SU-DHL-6 (cell line): ENCODE data around the gene UBE2Q1.

ENCODE experiments used
- H2AFZ ChIP-seq: fragments of 200-600 bp; sonication (generic); 2 replicates; pipeline ENCODE4 v1.6.1; 2014; ENCODE audit warnings: low read depth, mild to moderate bottlenecking, moderate library complexity, mixed read lengths, antibody characterized with exemption, low read length; ENCODE audit not compliant: severe bottlenecking
- H3F3A ChIP-seq: fragments of 200-600 bp; shearing (Covaris generic); 2 replicates; pipeline ENCODE4 v1.6.0; 2016; ENCODE audit warnings: antibody characterized with exemption, mild to moderate bottlenecking; ENCODE audit not compliant: insufficient read depth
- H3K27ac ChIP-seq: fragments of 200-600 bp; sonication (generic); 2 replicates; pipeline ENCODE4 v1.5.1; 2016; ENCODE audit warnings: low read depth, mild to moderate bottlenecking, low read length, moderate library complexity, mixed read lengths
- H3K27me3 ChIP-seq: fragments of 200-600 bp; sonication (generic), shearing (Covaris generic); 2 replicates; pipeline ENCODE4 v1.6.0; 2014; ENCODE audit warnings: mild to moderate bottlenecking, low read length
- H3K36me3 ChIP-seq: fragments of 200-600 bp; sonication (generic); 2 replicates; pipeline ENCODE4 v1.6.1; 2014; ENCODE audit warnings: mild to moderate bottlenecking, low read length, mixed read lengths
- H3K4me2 ChIP-seq: fragments of 300-600, 200-600 bp; shearing (Covaris generic), sonication (generic); 2 replicates; pipeline ENCODE4 v1.6.0; 2014; ENCODE audit warnings: low read length, low read depth, mild to moderate bottlenecking; ENCODE audit not compliant: poor library complexity, severe bottlenecking
- H3K4me3 ChIP-seq: fragments of 200-600 bp; sonication (generic); 2 replicates; pipeline ENCODE4 v1.5.1; 2014; ENCODE audit warnings: antibody characterized with exemption, low read length, mild to moderate bottlenecking, mixed read lengths; ENCODE audit not compliant: insufficient read depth, poor library complexity, severe bottlenecking
- H3K79me2 ChIP-seq: fragments of 200-600 bp; sonication (generic); 2 replicates; pipeline ENCODE4 v1.6.1; 2014; ENCODE audit warnings: mild to moderate bottlenecking, low read length, moderate library complexity; ENCODE audit not compliant: insufficient read depth
- H3K9ac ChIP-seq: fragments of 200-600 bp; sonication (generic); 2 replicates; pipeline ENCODE4 v1.7.0; 2014; ENCODE audit warnings: mild to moderate bottlenecking, low read length
- H3K9me2 ChIP-seq: fragments of 200-600 bp; sonication (generic); replicated peaks from 2 replicates; pipeline ENCODE4 v1.6.1; 2014; ENCODE audit warnings: low read length; ENCODE audit not compliant: insufficient read depth
- H3K9me3 ChIP-seq: fragments of 200-600 bp; sonication (generic); 2 replicates; pipeline ENCODE4 v1.6.1; 2014; ENCODE audit warnings: low read length, mixed read lengths; ENCODE audit not compliant: insufficient read depth
- H4K20me1 ChIP-seq: fragments of 200-600 bp; sonication (generic); 2 replicates; pipeline ENCODE4 v1.6.1; 2014; ENCODE audit warnings: low read depth, mild to moderate bottlenecking, antibody characterized with exemption, low read length, moderate library complexity, mixed read lengths
- EZH2phosphoT487 ChIP-seq: fragments of 200-600 bp; sonication (generic), shearing (Covaris generic); conservative IDR thresholded peaks from 2 replicates; pipeline ENCODE4 v1.6.1; 2018; ENCODE audit warnings: mild to moderate bottlenecking, antibody characterized with exemption, low read length, moderate library complexity, mixed read lengths
- TF ChIP-seq, protein P1 (sequence below): fragments of 200-600 bp; sonication (generic); IDR thresholded peaks from one replicate; pipeline ENCODE4 v1.5.1; 2017; ENCODE audit warnings: antibody characterized with exemption, mild to moderate bottlenecking, low read length, moderate library complexity; ENCODE audit not compliant: insufficient read depth, poor library complexity, severe bottlenecking

Gene UBE2Q1

DNA sequence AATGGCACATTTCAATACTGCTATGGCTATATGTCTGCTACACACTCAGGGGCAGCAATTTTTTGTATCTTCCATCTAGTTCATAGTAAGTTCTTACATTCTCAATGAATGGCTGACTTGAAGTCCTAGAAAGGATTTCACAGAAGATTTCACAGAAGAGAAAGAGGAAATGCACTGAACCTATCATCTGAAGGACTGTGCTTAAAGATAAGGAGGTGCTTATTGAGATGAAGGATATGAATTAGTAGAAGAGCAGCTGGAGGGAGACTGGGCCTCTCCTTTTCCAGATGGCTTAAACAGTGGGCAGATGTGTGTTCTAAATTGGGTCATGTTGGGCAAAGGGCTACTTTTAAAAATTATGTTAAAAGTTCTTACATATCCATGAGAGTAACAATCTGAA is 34.9 kb upstream of the UBE2Q1 start:
- Histone ChIP-seq H3K27ac (no peak overlapping the region), H3K9me3 (no peaks in the 10 kb centered on the region), H4K20me1 (no peaks in the 10 kb centered on the region), H3K36me3 (peaks cover 31% of the 10 kb centered on the region), H3K79me2 (no peaks in the 10 kb centered on the region), H3K4me3 (no peak overlapping the region), H3F3A (no peaks in the 10 kb centered on the region), H2AFZ (no peak overlapping the region), H3K9me2 (no peaks in the 10 kb centered on the region), H3K4me2 (no peak overlapping the region), H3K27me3 (no peaks in the 10 kb centered on the region), H3K9ac (no peak overlapping the region)
- TF ChIP-seq EZH2phosphoT487 = no peak
- TF ChIP-seq, protein P1, sequence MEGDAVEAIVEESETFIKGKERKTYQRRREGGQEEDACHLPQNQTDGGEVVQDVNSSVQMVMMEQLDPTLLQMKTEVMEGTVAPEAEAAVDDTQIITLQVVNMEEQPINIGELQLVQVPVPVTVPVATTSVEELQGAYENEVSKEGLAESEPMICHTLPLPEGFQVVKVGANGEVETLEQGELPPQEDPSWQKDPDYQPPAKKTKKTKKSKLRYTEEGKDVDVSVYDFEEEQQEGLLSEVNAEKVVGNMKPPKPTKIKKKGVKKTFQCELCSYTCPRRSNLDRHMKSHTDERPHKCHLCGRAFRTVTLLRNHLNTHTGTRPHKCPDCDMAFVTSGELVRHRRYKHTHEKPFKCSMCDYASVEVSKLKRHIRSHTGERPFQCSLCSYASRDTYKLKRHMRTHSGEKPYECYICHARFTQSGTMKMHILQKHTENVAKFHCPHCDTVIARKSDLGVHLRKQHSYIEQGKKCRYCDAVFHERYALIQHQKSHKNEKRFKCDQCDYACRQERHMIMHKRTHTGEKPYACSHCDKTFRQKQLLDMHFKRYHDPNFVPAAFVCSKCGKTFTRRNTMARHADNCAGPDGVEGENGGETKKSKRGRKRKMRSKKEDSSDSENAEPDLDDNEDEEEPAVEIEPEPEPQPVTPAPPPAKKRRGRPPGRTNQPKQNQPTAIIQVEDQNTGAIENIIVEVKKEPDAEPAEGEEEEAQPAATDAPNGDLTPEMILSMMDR = no peak

- Histone ChIP-seq H3F3A (no peaks in the 10 kb centered on the region), H4K20me1 (no peaks in the 10 kb centered on the region), H3K4me3 (no peak overlapping the region), H3K9ac (no peak overlapping the region), H3K36me3 (peaks cover 37% of the 10 kb centered on the region; the same call in 1 of the 2 replicates), H3K79me2 (no peaks in the 10 kb centered on the region), H3K4me2 (no peak overlapping the region), H3K9me2 (no peaks in the 10 kb centered on the region), H2AFZ (no peak overlapping the region), H3K27ac (no peak overlapping the region), H3K9me3 (no peaks in the 10 kb centered on the region), H3K27me3 (no peaks in the 10 kb centered on the region)
- TF ChIP-seq EZH2phosphoT487 = no peak
- TF ChIP-seq, protein P1 = no peak
Measured at GRCh38 chr1:154591206-154591605, 32.7 kb upstream of the UBE2Q1 start.

GRCh38 chr1:154590756-154591155 is 32.3 kb upstream of the UBE2Q1 start:
- no peaks in the 10 kb centered on the region for H3K79me2 ChIP-seq
- no peak overlapping the region for H3K4me3 ChIP-seq
- H3K4me2 ChIP-seq = no peak overlapping the region
- H3K9ac ChIP-seq = no peak overlapping the region
- H3K36me3 ChIP-seq = peaks cover 39% of the 10 kb centered on the region; the same call in 1 of the 2 replicates
- TF ChIP-seq EZH2phosphoT487 = no peak
- TF ChIP-seq, protein P1 = no peak
- H2AFZ ChIP-seq = no peak overlapping the region
- no peaks in the 10 kb centered on the region for H4K20me1 ChIP-seq
- no peaks in the 10 kb centered on the region for H3F3A ChIP-seq
- no peak overlapping the region for H3K27ac ChIP-seq
- H3K9me2 ChIP-seq = no peaks in the 10 kb centered on the region
- no peaks in the 10 kb centered on the region for H3K27me3 ChIP-seq
- H3K9me3 ChIP-seq = no peaks in the 10 kb centered on the region
